ENCODE results near the gene LRRC42. TPM values are rescaled to one million over a fixed set of nuclear protein-coding genes. Genes with fewer than 3 reads are reported as not detected.

LRRC42 gene
- total RNA-seq, 1 experiment from 2014 or later = 50.1 TPM

DNA sequence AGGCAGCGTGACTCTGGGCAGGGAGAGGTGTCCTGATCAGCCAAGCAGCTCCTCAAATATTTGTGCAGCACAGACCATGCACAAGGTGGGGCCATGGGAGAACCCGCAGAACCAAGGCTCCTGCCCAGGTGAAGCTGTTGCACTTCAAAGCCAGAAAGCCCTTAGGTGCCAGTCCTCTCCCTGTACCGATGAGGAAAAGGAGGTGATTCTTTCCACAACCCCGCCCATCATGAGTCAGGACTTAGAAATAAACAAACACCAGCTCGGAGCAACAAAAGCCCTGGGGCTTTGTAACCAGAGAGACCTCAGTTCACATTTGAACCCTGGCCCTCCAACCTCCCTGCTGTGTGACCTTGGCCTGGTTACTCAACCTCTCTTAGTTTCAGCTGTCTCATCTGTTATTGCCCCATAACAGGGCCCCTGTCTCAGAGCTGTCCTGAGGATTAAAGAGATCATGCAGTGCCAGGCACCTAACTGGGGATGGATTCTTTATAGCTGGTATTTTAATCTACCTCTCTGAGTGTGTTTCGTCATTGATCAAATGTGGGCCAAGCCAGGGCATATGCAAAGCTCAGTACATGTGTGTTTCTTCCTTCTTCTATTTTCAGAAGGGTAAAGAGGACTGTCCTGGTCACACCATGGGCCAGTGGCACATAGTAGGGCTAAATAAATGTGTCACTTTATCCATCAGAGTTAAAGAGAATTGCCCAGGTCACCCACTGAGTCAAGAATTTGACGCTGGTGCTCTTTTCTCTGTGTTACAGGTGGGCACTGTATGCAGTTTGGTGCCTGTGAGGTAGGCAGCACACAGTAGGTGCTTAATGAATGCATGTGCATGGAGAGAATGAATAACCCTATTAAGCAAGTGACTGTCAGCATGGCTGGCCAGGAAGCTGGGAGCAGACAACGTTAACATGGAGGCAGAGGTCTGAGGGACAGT, 70.5 kb downstream of the LRRC42 start:
- Histone ChIP-seq H2AFZ (ENCODE audit: low read length) (no peak overlapping the region), H3K9me3 (ENCODE audit: low read length) (no peaks in the 10 kb centered on the region), H3K4me1 (ENCODE audit: low read length) (no peaks in the 10 kb centered on the region), H3K4me3 (ENCODE audit: low read length) (no peak overlapping the region), H3K79me2 (ENCODE audit: low read length) (no peaks in the 10 kb centered on the region), H3K27ac (ENCODE audit: low read length) (no peak overlapping the region), H3K9me2 (replicated peaks; ENCODE audit: insufficient read depth, low read length) (no peaks in the 10 kb centered on the region), H3K9ac (ENCODE audit: low read length) (no peak overlapping the region), H3K4me2 (ENCODE audit: low read depth, low read length, poor library complexity, severe bottlenecking) (no peak overlapping the region), H4K20me1 (ENCODE audit: insufficient read depth, low read depth, low read length) (no peaks in the 10 kb centered on the region), H3K36me3 (ENCODE audit: insufficient read depth, low read length) (no peaks in the 10 kb centered on the region), H3K27me3 (ENCODE audit: low read length) (no peaks in the 10 kb centered on the region)
- no peak for DNase-seq

Other genes starting within 250 kb of the LRRC42 start
- gene GLIS1, start 207.2 kb upstream of the LRRC42 start, total RNA-seq (2014; rRNA removed; shearing (Covaris generic); ENCODE audit: low replicate concordance) = not detected in 2 replicates
- gene NDC1, start 108.1 kb upstream of the LRRC42 start, total RNA-seq (2014; rRNA removed; shearing (Covaris generic); ENCODE audit: low replicate concordance) = 36.7 and 130 TPM in 2 replicates
- 46.5 and 87.4 TPM in 2 replicates for gene YIPF1, start 56.6 kb upstream of the LRRC42 start, total RNA-seq (2014; rRNA removed; shearing (Covaris generic); ENCODE audit: low replicate concordance)
- gene DIO1, start 52.2 kb upstream of the LRRC42 start, total RNA-seq (2014; rRNA removed; shearing (Covaris generic); ENCODE audit: low replicate concordance) = not detected in 2 replicates
- gene IFT25, start 651 bp upstream of the LRRC42 start, total RNA-seq (2014; rRNA removed; shearing (Covaris generic); ENCODE audit: low replicate concordance) = 79.3 and 102 TPM in 2 replicates
- not detected in 2 replicates for gene LDLRAD1, start 71.8 kb downstream of the LRRC42 start, total RNA-seq (2014; rRNA removed; shearing (Covaris generic); ENCODE audit: low replicate concordance)
- 168 and 261 TPM in 2 replicates for gene TMEM59, start 106.9 kb downstream of the LRRC42 start, total RNA-seq (2014; rRNA removed; shearing (Covaris generic); ENCODE audit: low replicate concordance)
- 5.3 and 10.6 TPM in 2 replicates for gene TCEANC2, start 107.3 kb downstream of the LRRC42 start, total RNA-seq (2014; rRNA removed; shearing (Covaris generic); ENCODE audit: low replicate concordance)
- gene CDCP2, start 206.7 kb downstream of the LRRC42 start, total RNA-seq (2014; rRNA removed; shearing (Covaris generic); ENCODE audit: low replicate concordance) = not detected in 2 replicates

All from Karpas-422 (cell line).